Osteoblast (primary cell): Measurements from ENCODE around the gene MAP2K3. TPM values are rescaled to one million over a fixed set of nuclear protein-coding genes. Genes with fewer than 3 reads are reported as not detected.
"Not testable (repeated sequence)": the region's sequence is repeated elsewhere in the genome, so short reads cannot be mapped to it uniquely, and the experiment has no call there.

Source experiments
- DNase-seq: peaks from one replicate; pipeline ENCODE4 v3.0.0; 2011; ENCODE audit warnings: low spot score, mixed read lengths; ENCODE audit not compliant: insufficient read length; ENCODE audit errors: missing footprints
- H2AFZ ChIP-seq: 2 replicates; pipeline ENCODE4 v1.6.0; 2011; ENCODE audit warnings: mild to moderate bottlenecking, low read length
- H3K27ac ChIP-seq: 2 replicates; pipeline ENCODE4 v1.5.1; 2011; ENCODE audit warnings: mild to moderate bottlenecking, low read depth, low read length, moderate library complexity
- H3K27me3 ChIP-seq: 2 replicates; pipeline ENCODE4 v1.6.0; 2012; ENCODE audit warnings: mild to moderate bottlenecking, control low read depth, inconsistent platforms, low read length, moderate library complexity; ENCODE audit not compliant: insufficient read depth
- H3K36me3 ChIP-seq: 2 replicates; pipeline ENCODE4 v1.5.1; 2011; ENCODE audit warnings: mild to moderate bottlenecking, low read length, control low read depth, moderate library complexity; ENCODE audit not compliant: insufficient read depth
- H3K4me1 ChIP-seq: 2 replicates; pipeline ENCODE4 v1.5.1; 2011; ENCODE audit warnings: mild to moderate bottlenecking, low read length, control low read depth, moderate library complexity; ENCODE audit not compliant: insufficient read depth
- H3K4me2 ChIP-seq: 2 replicates; pipeline ENCODE4 v1.6.0; 2011; ENCODE audit warnings: mild to moderate bottlenecking, low read length; ENCODE audit not compliant: insufficient read depth
- H3K4me3 ChIP-seq: fragments of 200-600 bp; sonication (generic); 3 replicates; pipeline ENCODE4 v1.5.1; 2012; ENCODE audit warnings: mild to moderate bottlenecking, low read length, inconsistent platforms; ENCODE audit not compliant: insufficient read depth
- H3K79me2 ChIP-seq: 2 replicates; pipeline ENCODE4 v1.6.0; 2012; ENCODE audit warnings: mild to moderate bottlenecking, low read length, control low read depth, inconsistent platforms; ENCODE audit not compliant: insufficient read depth
- H3K9me3 ChIP-seq: 2 replicates; pipeline ENCODE4 v1.5.1; 2011; ENCODE audit warnings: low read depth, low read length, control low read depth
- H4K20me1 ChIP-seq: 2 replicates; pipeline ENCODE4 v1.6.0; 2012; ENCODE audit warnings: mild to moderate bottlenecking, low read length, control low read depth; ENCODE audit not compliant: insufficient read depth
- CTCF ChIP-seq: IDR thresholded peaks from 2 replicates; pipeline ENCODE4 v1.5.1; 2011; ENCODE audit warnings: mild to moderate bottlenecking, low read depth, low read length, moderate library complexity; ENCODE audit errors: extremely low read depth
- total RNA-seq: library from RNA; depleted of rRNA; stranded (reverse); fragments of >200 nt; gene quantifications from 2 replicates; pipeline ENCODE4 v1.2.3, GENCODE V29; 2012

The MAP2K3 gene
- total RNA-seq, 1 donor = 27.5 TPM

GRCh38 chr17:21310061-21310765 lies 25.7 kb downstream of the MAP2K3 start:
- H3K79me2 ChIP-seq = peaks cover 11% of the 10 kb centered on the region
- H2AFZ ChIP-seq, H3K4me3 ChIP-seq, DNase-seq, H3K9me3 ChIP-seq, H3K4me1 ChIP-seq, H3K27me3 ChIP-seq, H3K4me2 ChIP-seq, H3K27ac ChIP-seq: not testable (repeated sequence)
- peaks cover 74% of the 10 kb centered on the region for H3K36me3 ChIP-seq
- H4K20me1 ChIP-seq = peaks cover 17% of the 10 kb centered on the region

DNA sequence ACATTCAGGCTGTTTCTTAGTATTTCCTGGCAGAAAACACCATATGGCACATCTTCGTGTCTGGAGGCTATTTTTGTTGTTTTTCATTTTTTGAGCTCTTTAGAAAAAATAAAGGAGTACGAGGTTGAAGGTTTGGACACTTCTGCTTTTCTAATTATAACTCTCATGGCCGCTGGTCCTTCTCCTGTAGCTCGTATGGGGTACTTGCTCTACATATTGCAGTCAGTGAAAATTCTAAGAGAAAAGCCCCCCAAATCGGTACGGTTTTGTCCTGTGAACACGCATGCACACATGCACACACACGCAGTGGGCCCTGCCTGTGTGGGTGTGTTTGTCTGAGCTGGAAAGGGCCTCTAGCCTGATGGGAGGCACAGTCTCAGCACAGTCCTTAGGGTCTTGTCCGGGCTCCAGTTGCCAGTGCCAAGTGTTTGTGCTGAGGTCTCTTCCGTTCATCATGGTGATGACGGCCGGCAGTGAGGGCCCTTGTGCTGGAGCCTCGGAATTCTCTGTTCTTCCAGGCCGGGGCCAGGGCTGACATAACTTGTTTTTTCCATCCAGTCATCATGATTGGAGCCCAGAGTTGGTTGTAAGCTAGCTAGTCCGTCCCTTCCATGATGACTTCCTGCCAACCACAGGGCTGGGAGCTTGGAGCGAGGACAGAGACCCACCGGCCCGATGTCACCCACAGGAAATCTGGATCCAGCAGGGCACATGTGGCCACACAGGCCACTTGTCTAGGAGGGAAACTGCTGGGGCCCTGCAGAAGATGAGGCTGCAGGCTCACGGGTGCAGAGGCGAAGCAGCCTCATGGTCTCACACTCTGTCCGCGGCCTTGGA lies 26.5 kb downstream of the MAP2K3 start:
- H4K20me1 ChIP-seq = peaks cover 21% of the 10 kb centered on the region
- peak; percentile 43 for DNase-seq
- H3K36me3 ChIP-seq = peaks cover 69% of the 10 kb centered on the region
- not testable (repeated sequence) for H2AFZ ChIP-seq, H3K9me3 ChIP-seq, H3K27ac ChIP-seq, H3K4me1 ChIP-seq, H3K4me3 ChIP-seq, H3K27me3 ChIP-seq, H3K4me2 ChIP-seq, H3K79me2 ChIP-seq

DNA sequence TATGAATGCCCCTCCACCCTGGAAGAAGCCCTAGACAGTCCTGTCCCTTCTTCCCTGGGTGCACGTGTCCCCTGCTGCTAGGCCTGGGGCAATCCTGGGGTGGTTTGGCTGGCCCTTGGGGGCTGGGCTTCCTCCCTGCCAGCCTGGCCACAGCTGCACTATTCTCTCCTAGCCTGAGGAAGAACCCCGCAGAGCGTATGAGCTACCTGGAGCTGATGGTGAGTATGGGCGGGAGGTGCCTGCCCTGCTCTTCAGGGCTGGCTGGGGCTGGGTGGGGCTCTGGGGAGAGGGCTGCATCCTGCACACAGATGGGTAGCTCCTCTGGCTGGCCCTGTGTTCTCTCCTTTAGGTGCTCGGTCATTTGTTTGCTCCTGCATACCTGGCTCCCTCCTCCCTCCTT lies 28.8 kb downstream of the MAP2K3 start:
- no peak for DNase-seq
- H3K27ac ChIP-seq = no peak overlapping the region
- no peak overlapping the region for H3K4me2 ChIP-seq
- peaks cover 57% of the 10 kb centered on the region for H3K36me3 ChIP-seq
- H2AFZ ChIP-seq = no peak overlapping the region
- peaks cover 21% of the 10 kb centered on the region for H4K20me1 ChIP-seq
- H3K4me3 ChIP-seq = no peak overlapping the region
- no peaks in the 10 kb centered on the region for H3K4me1 ChIP-seq
- peaks cover 8% of the 10 kb centered on the region for H3K79me2 ChIP-seq
- no peaks in the 10 kb centered on the region for H3K27me3 ChIP-seq
- TF ChIP-seq CTCF = no peak
- no peaks in the 10 kb centered on the region for H3K9me3 ChIP-seq

- not testable (repeated sequence) for H3K9me3 ChIP-seq, H3K79me2 ChIP-seq, H3K4me2 ChIP-seq, H3K4me3 ChIP-seq, H3K4me1 ChIP-seq, H3K27ac ChIP-seq, H2AFZ ChIP-seq, DNase-seq, H3K27me3 ChIP-seq
- H4K20me1 ChIP-seq = peaks cover 17% of the 10 kb centered on the region
- peaks cover 52% of the 10 kb centered on the region for H3K36me3 ChIP-seq
Measured at GRCh38 chr17:21313761-21314160, 29.2 kb downstream of the MAP2K3 start.

GRCh38 chr17:21314261-21314664 lies 29.8 kb downstream of the MAP2K3 start:
- H3K79me2 ChIP-seq, H3K4me3 ChIP-seq, H2AFZ ChIP-seq, H3K4me1 ChIP-seq, H3K9me3 ChIP-seq, H3K4me2 ChIP-seq, H3K27me3 ChIP-seq, H3K27ac ChIP-seq: not testable (repeated sequence)
- DNase-seq = peak; percentile 26
- Histone ChIP-seq H4K20me1 (peaks cover 17% of the 10 kb centered on the region), H3K36me3 (peaks cover 48% of the 10 kb centered on the region)

- H3K9me3 ChIP-seq, H3K79me2 ChIP-seq, H3K27me3 ChIP-seq, H3K4me2 ChIP-seq, H2AFZ ChIP-seq, H3K4me1 ChIP-seq, H3K4me3 ChIP-seq, H3K27ac ChIP-seq: not testable (repeated sequence)
- Histone ChIP-seq H3K36me3 (peaks cover 45% of the 10 kb centered on the region), H4K20me1 (peaks cover 17% of the 10 kb centered on the region)
- peak; percentile 43 for DNase-seq
Measured at GRCh38 chr17:21314701-21315111, 30.2 kb downstream of the MAP2K3 start.

- H3K36me3 ChIP-seq = peaks cover 37% of the 10 kb centered on the region
- not testable (repeated sequence) for H2AFZ ChIP-seq, H3K27ac ChIP-seq, DNase-seq, H3K27me3 ChIP-seq, H3K4me2 ChIP-seq, H3K4me3 ChIP-seq, H3K4me1 ChIP-seq, H3K79me2 ChIP-seq, H3K9me3 ChIP-seq
- peaks cover 17% of the 10 kb centered on the region for H4K20me1 ChIP-seq
Measured at GRCh38 chr17:21315246-21316000, 30.9 kb downstream of the MAP2K3 start.
